Measurements from ENCODE around the gene FCHO2.

FCHO2 gene

DNA sequence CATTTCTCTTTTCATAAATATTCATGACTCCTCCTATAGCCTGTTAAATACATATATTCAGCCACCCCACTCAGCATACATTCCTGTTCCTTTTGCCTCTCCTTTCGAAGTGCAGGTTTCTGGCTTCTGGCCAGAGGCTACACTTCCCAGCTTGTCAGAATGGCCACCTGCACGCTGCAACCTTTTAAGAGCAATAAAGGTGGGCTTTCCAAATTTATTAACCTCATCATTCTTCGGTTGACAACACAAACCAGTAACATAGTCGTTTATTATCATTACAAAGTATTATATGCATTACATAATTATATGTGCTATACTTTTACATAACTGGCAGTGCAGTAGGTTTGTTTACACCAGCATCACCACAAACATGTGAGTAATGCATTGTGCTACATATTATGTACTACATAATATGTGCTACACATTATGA lies 148.0 kb downstream of the FCHO2 start:
- DNase-seq (ENCODE audit: extremely low read depth, low read depth), result no peak
- H3K4me3 ChIP-seq (replicated peaks; ENCODE audit: low read depth, low read length), result no peak overlapping the region
- TF ChIP-seq, protein P1, sequence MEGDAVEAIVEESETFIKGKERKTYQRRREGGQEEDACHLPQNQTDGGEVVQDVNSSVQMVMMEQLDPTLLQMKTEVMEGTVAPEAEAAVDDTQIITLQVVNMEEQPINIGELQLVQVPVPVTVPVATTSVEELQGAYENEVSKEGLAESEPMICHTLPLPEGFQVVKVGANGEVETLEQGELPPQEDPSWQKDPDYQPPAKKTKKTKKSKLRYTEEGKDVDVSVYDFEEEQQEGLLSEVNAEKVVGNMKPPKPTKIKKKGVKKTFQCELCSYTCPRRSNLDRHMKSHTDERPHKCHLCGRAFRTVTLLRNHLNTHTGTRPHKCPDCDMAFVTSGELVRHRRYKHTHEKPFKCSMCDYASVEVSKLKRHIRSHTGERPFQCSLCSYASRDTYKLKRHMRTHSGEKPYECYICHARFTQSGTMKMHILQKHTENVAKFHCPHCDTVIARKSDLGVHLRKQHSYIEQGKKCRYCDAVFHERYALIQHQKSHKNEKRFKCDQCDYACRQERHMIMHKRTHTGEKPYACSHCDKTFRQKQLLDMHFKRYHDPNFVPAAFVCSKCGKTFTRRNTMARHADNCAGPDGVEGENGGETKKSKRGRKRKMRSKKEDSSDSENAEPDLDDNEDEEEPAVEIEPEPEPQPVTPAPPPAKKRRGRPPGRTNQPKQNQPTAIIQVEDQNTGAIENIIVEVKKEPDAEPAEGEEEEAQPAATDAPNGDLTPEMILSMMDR (IDR thresholded peaks at IDR 0.05; ENCODE audit: low read depth, low read length, missing control alignments), result no peak

GRCh38 chr5:73104326-73104725 lies 148.5 kb downstream of the FCHO2 start:
- TF ChIP-seq, protein P1 (IDR thresholded peaks at IDR 0.05; ENCODE audit: low read depth, low read length, missing control alignments), result no peak
- DNase-seq (ENCODE audit: extremely low read depth, low read depth), result no peak
- H3K4me3 ChIP-seq (replicated peaks; ENCODE audit: low read depth, low read length), result no peak overlapping the region

- no peak overlapping the region for H3K4me3 ChIP-seq (replicated peaks; ENCODE audit: low read depth, low read length)
- TF ChIP-seq, protein P1 (IDR thresholded peaks at IDR 0.05; ENCODE audit: low read depth, low read length, missing control alignments), result no peak
- no peak for DNase-seq (ENCODE audit: extremely low read depth, low read depth)
Observed at GRCh38 chr5:73106335-73106734, 150.5 kb downstream of the FCHO2 start.

DNA sequence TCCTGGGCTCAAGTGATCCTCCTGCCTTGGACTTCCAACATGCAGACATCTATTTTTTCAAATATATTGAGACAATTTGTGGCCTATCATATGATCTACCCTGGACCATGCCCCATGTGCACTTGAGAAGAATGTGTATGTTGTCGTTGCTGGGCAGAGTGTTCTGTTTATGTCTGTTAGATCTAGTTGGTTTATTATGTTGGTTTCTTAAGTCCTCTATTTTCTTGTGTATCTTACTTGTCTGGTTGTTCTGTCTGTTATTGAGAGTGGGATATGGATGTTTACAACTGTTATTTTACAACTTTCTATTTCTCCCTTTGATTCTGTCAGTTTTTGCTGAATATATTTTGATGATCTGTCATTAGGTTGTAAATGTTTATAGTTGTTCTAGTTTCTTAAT lies 154.3 kb downstream of the FCHO2 start:
- TF ChIP-seq, protein P1 (IDR thresholded peaks at IDR 0.05; ENCODE audit: low read depth, low read length, missing control alignments), result no peak
- no peak for DNase-seq (ENCODE audit: extremely low read depth, low read depth)
- H3K4me3 ChIP-seq (replicated peaks; ENCODE audit: low read depth, low read length), result no peak overlapping the region

GRCh38 chr5:73111536-73111935 lies 155.7 kb downstream of the FCHO2 start:
- no peak overlapping the region for H3K4me3 ChIP-seq (replicated peaks; ENCODE audit: low read depth, low read length)
- TF ChIP-seq, protein P1 (IDR thresholded peaks at IDR 0.05; ENCODE audit: low read depth, low read length, missing control alignments), result no peak
- DNase-seq (ENCODE audit: extremely low read depth, low read depth), result no peak

DNA sequence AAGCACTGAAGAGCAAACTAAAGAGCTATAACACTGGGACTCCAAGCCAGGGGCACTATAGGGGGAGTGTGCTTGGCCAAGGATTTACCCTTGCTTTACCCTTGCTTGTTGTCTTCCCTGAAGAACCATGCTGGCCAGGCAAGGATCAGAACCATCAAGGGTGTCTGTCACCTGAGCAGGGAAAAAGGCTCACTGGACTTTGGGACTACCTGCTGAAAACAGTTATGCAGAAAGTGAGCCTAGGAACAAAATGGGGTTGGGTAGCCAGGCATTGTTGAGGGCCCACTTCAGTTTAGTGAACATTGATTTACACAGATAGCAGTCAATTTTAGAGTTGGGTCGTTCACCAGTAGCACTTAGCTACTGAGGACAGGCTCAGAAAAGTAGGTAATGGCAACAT lies 156.5 kb downstream of the FCHO2 start:
- no peak for DNase-seq (ENCODE audit: extremely low read depth, low read depth)
- no peak overlapping the region for H3K4me3 ChIP-seq (replicated peaks; ENCODE audit: low read depth, low read length)
- TF ChIP-seq, protein P1 (IDR thresholded peaks at IDR 0.05; ENCODE audit: low read depth, low read length, missing control alignments), result no peak

- H3K4me3 ChIP-seq (replicated peaks; ENCODE audit: low read depth, low read length), result no peak overlapping the region
- TF ChIP-seq, protein P1 (IDR thresholded peaks at IDR 0.05; ENCODE audit: low read depth, low read length, missing control alignments), result no peak
- DNase-seq (ENCODE audit: extremely low read depth, low read depth), result no peak
Observed at GRCh38 chr5:73114044-73114688, 158.3 kb downstream of the FCHO2 start.

Measured in HFF-Myc (cell line).